ENCODE measurements around the gene SEC24C.
"Not testable (repeated sequence)": the region's sequence is repeated elsewhere in the genome, so short reads cannot be mapped to it uniquely, and the experiment has no call there.

Gene SEC24C

GRCh38 chr10:73743905-73744663 is at the start of gene SEC24C:
Gene SEC24C (plus strand): TSS chr10:73744372. CDS start chr10:73746833, 2,461 bp downstream.
- intact Hi-C loops (cut with micrococcal nuclease) = loop anchor here (1.0 to 2.0 kb wide), 3 partner anchors 14 to 41 kb away; partner anchors contain the start of gene ZSWIM8
- H3K27ac Mint-ChIP-seq = peak within 1 kb of the TSS; percentile 100
- peaks cover 24% of the 10 kb centered on the region for H3K4me1 Mint-ChIP-seq (ENCODE audit: low read depth)
- H3K36me3 Mint-ChIP-seq (ENCODE audit: low read depth) = peaks cover 63% of the 10 kb centered on the region
- no peaks in the 10 kb centered on the region for H3K9me3 Mint-ChIP-seq
- H3K27me3 Mint-ChIP-seq = no peaks in the 10 kb centered on the region
- H3K4me3 Mint-ChIP-seq = peak within 1 kb of the TSS; percentile 95

GRCh38 chr10:73695302-73695701 is 48.9 kb upstream of the SEC24C start:
- H3K27me3 Mint-ChIP-seq; intact Hi-C loops (cut with micrococcal nuclease); H3K27ac Mint-ChIP-seq; H3K4me1 Mint-ChIP-seq (ENCODE audit: low read depth); H3K9me3 Mint-ChIP-seq; H3K4me3 Mint-ChIP-seq: not testable (repeated sequence)
- H3K36me3 Mint-ChIP-seq (ENCODE audit: low read depth) = peaks cover 45% of the 10 kb centered on the region

GRCh38 chr10:73697675-73698159 is 46.5 kb upstream of the SEC24C start, which contains the start of gene AGAP5:
Gene AGAP5 (minus strand): TSS chr10:73698109. CDS start chr10:73697755, 354 bp downstream.
- H3K27ac Mint-ChIP-seq; H3K4me3 Mint-ChIP-seq; H3K27me3 Mint-ChIP-seq; intact Hi-C loops (cut with micrococcal nuclease); H3K9me3 Mint-ChIP-seq: not testable (repeated sequence)
- Mint-ChIP-seq H3K36me3 (ENCODE audit: low read depth) (peaks cover 54% of the 10 kb centered on the region), H3K4me1 (ENCODE audit: low read depth) (peaks cover 19% of the 10 kb centered on the region)

GRCh38 chr10:73698819-73699218 is 45.4 kb upstream of the SEC24C start:
- intact Hi-C loops (cut with micrococcal nuclease); H3K4me3 Mint-ChIP-seq; H3K9me3 Mint-ChIP-seq; H3K27me3 Mint-ChIP-seq; H3K27ac Mint-ChIP-seq: not testable (repeated sequence)
- Mint-ChIP-seq H3K36me3 (ENCODE audit: low read depth) (peaks cover 52% of the 10 kb centered on the region), H3K4me1 (ENCODE audit: low read depth) (peaks cover 23% of the 10 kb centered on the region)

- H3K4me3 Mint-ChIP-seq; H3K27me3 Mint-ChIP-seq; intact Hi-C loops (cut with micrococcal nuclease); H3K9me3 Mint-ChIP-seq; H3K27ac Mint-ChIP-seq: not testable (repeated sequence)
- Mint-ChIP-seq H3K4me1 (ENCODE audit: low read depth) (peaks cover 48% of the 10 kb centered on the region), H3K36me3 (ENCODE audit: low read depth) (peaks cover 61% of the 10 kb centered on the region)
These were observed 40.2 kb upstream of the SEC24C start for GRCh38 chr10:73703924-73704323.

- H3K9me3 Mint-ChIP-seq; intact Hi-C loops (cut with micrococcal nuclease); H3K4me3 Mint-ChIP-seq; H3K27ac Mint-ChIP-seq; H3K27me3 Mint-ChIP-seq: not testable (repeated sequence)
- peaks cover 70% of the 10 kb centered on the region for H3K36me3 Mint-ChIP-seq (ENCODE audit: low read depth)
- H3K4me1 Mint-ChIP-seq (ENCODE audit: low read depth) = peaks cover 47% of the 10 kb centered on the region
These were observed 38.6 kb upstream of the SEC24C start for GRCh38 chr10:73705506-73706072.

GRCh38 chr10:73706488-73706887 is 37.7 kb upstream of the SEC24C start:
- H3K9me3 Mint-ChIP-seq; intact Hi-C loops (cut with micrococcal nuclease); H3K27ac Mint-ChIP-seq: not testable (repeated sequence)

GRCh38 chr10:73707628-73708027 is 36.5 kb upstream of the SEC24C start:
- H3K9me3 Mint-ChIP-seq; intact Hi-C loops (cut with micrococcal nuclease); H3K27ac Mint-ChIP-seq; H3K27me3 Mint-ChIP-seq; H3K4me3 Mint-ChIP-seq: not testable (repeated sequence)
- Mint-ChIP-seq H3K36me3 (ENCODE audit: low read depth) (peaks cover 72% of the 10 kb centered on the region), H3K4me1 (ENCODE audit: low read depth) (peaks cover 29% of the 10 kb centered on the region)

More at GRCh38 chr10:73706488-73706887, 37.7 kb upstream of the SEC24C start:
- Mint-ChIP-seq H3K36me3 (ENCODE audit: low read depth) (peaks cover 73% of the 10 kb centered on the region), H3K4me1 (ENCODE audit: low read depth) (peaks cover 38% of the 10 kb centered on the region)
- H3K4me3 Mint-ChIP-seq, H3K27me3 Mint-ChIP-seq: not testable (repeated sequence)

- H3K27ac Mint-ChIP-seq; H3K4me3 Mint-ChIP-seq; intact Hi-C loops (cut with micrococcal nuclease); H3K27me3 Mint-ChIP-seq; H3K9me3 Mint-ChIP-seq: not testable (repeated sequence)
- Mint-ChIP-seq H3K4me1 (ENCODE audit: low read depth) (peaks cover 28% of the 10 kb centered on the region), H3K36me3 (ENCODE audit: low read depth) (peaks cover 76% of the 10 kb centered on the region)
These were observed 36.0 kb upstream of the SEC24C start for GRCh38 chr10:73708122-73708521.

- H3K27ac Mint-ChIP-seq; intact Hi-C loops (cut with micrococcal nuclease); H3K27me3 Mint-ChIP-seq; H3K9me3 Mint-ChIP-seq; H3K4me3 Mint-ChIP-seq: not testable (repeated sequence)
- peaks cover 65% of the 10 kb centered on the region for H3K36me3 Mint-ChIP-seq (ENCODE audit: low read depth)
- peaks cover 18% of the 10 kb centered on the region for H3K4me1 Mint-ChIP-seq (ENCODE audit: low read depth)
These were observed 32.5 kb upstream of the SEC24C start for GRCh38 chr10:73711683-73712082.

GRCh38 chr10:73713912-73714311 is 30.3 kb upstream of the SEC24C start:
- H3K27ac Mint-ChIP-seq; H3K9me3 Mint-ChIP-seq; intact Hi-C loops (cut with micrococcal nuclease); H3K4me3 Mint-ChIP-seq; H3K27me3 Mint-ChIP-seq: not testable (repeated sequence)
- Mint-ChIP-seq H3K36me3 (ENCODE audit: low read depth) (peaks cover 61% of the 10 kb centered on the region), H3K4me1 (ENCODE audit: low read depth) (peaks cover 23% of the 10 kb centered on the region)

GRCh38 chr10:73714483-73714882 is 29.7 kb upstream of the SEC24C start:
- H3K9me3 Mint-ChIP-seq; intact Hi-C loops (cut with micrococcal nuclease); H3K4me3 Mint-ChIP-seq; H3K27ac Mint-ChIP-seq; H3K27me3 Mint-ChIP-seq: not testable (repeated sequence)
- H3K36me3 Mint-ChIP-seq (ENCODE audit: low read depth) = peaks cover 61% of the 10 kb centered on the region
- peaks cover 28% of the 10 kb centered on the region for H3K4me1 Mint-ChIP-seq (ENCODE audit: low read depth)

- not testable (repeated sequence) for H3K27ac Mint-ChIP-seq, H3K4me3 Mint-ChIP-seq, H3K9me3 Mint-ChIP-seq, H3K27me3 Mint-ChIP-seq
- peaks cover 64% of the 10 kb centered on the region for H3K36me3 Mint-ChIP-seq (ENCODE audit: low read depth)
- peaks cover 38% of the 10 kb centered on the region for H3K4me1 Mint-ChIP-seq (ENCODE audit: low read depth)
- intact Hi-C loops (cut with micrococcal nuclease) = loop anchor here (2.0 kb wide), 1 partner anchor 29 kb away; the partner anchor contains the start of gene SEC24C
These were observed 28.7 kb upstream of the SEC24C start for GRCh38 chr10:73715179-73716156.

Measured in dendritic cell treated with granulocyte-macrophage colony-stimulating factor and Interleukin-4, amounts not matched to agents 40 ng/mL and 50 ng/mL, for 4 days (primary cell).